GM19438 (cell line): ENCODE data around the gene CPTP.

ENCODE experiments used
- ATAC-seq: cut with Tn5 transposase; IDR thresholded peaks from one replicate; pipeline ENCODE4 v1.9.1; 2021; ENCODE audit warnings: low read depth; ENCODE audit not compliant: unreplicated experiment

The CPTP gene

DNA sequence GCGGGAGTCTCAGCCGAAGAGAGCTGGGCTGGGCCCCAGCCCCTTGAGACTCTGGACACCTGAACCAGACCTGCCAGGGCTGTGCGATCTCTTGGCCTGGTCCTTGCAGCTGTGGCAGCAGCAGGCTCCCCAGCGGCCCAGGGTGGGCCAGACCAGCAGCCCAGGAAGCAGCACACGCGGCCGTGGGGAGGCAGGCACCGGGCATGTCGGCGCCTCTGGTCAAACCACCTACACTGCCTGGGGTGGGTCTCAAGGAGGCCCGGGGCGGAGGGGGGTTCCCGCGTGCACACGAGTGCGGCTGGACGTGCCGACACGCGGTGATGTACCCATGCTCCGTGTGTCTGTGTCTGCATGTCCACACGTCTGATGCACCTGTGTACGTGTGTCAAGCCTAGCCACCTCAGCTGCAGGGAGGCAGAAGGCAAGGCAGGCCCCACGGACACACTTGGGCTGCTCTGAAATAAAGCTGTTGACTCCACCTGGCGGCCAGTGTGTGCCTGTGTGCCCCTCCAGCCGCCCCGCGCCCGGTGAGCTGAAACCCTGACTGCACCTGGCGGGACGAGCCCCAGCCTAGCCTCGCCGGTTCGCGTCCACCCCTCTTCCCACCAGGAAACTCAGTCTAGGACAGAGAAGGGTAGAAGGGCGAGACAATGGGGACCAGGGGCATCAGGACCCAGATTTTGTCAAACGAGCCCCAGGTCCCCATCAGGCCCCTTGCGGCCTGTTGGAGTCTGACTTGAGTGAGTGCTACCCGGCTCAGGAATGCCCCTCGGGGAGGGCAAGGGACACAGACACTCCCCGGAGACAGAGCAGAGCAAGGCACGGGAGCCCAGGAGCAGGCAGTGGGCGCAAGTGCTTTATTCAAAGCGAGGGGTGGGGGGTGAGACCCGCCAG, 32.8 kb upstream of the CPTP start:
- ATAC-seq = no peak

DNA sequence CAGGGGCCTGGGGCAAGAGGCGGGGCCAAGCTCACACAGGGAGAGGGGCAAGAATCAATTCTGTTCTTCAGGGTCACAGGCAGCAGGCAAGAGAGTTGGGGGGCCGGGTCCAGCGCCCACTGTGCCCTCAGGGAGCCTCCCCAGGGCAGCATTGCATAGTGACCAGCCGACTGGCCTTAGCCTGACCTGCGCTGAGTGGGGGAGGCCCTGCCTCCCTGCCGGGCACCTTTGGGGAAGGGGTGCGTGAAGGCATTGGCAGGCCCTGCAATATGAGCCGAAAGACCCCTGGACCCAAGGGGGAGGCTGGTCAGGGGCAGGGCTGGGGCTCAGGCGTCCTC, 32.2 kb upstream of the CPTP start:
- no peak for ATAC-seq

DNA sequence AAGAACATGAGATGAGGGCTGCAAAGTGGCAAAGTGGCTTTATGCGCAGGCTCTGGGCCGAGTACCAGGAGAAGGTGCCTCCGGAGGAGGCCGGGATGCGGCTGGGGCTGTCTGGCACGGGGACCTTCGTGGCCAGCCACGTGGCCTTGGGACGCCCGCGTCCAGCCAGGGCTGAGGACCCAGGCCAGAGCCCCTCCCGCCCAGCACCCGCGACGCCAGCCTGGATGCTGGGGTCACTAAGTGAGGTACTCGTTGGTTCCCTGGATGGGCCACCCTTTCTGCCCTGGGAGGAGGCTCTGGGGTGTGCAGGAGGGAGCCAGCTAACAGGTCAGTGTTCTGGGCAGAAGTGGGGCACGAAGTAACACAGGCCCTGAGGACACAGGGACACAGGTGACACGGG, 31.8 kb upstream of the CPTP start:
- ATAC-seq = no peak

DNA sequence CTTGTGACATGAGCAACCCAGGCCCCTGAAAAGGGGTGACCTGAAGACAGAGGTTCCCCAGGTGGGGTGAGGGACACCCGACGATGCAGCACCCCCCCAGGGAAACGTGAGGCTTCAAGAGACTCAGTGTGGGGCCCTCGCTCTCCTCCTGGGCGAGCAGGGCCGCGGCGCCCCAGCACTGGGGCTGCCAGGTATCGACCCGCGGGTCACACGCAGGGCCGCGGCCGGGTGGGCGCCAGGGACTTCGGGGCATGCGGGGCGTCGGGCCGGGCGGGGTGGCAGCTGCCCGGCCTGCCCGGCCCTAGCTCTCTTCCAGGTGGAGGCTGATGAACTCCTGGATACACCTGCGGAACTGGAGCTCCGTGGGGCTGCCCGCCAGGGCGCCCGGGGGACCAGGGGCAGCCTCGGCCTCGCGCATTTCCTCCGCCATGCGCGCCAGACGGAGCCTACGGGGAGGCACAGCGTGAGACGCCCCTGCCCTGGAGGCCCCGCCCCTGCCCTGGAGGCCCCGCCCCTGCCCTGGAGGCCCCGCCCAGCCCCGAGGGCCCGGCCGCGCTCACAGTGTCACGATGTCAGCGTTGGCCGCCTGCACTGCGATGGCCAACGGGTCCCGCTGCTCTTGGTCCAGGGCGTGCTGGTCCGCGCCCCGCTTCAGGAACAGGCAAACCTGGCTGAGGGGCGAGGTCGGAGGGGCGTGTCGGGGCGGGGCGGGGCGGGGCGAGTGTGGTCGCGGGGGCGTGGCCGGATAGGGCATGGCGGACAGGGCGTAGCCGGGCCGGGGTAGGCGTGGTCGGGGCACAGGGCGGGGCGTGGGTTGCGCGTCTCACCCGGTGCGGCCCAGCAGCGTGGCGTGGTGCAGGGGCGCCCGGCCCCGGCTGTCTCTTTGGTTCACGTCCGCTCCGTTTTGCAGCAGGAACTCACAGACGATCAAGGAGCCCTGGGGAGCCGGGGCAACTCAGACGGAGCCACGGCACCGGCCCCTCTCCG, 31.0 kb upstream of the CPTP start:
- ATAC-seq = no peak

DNA sequence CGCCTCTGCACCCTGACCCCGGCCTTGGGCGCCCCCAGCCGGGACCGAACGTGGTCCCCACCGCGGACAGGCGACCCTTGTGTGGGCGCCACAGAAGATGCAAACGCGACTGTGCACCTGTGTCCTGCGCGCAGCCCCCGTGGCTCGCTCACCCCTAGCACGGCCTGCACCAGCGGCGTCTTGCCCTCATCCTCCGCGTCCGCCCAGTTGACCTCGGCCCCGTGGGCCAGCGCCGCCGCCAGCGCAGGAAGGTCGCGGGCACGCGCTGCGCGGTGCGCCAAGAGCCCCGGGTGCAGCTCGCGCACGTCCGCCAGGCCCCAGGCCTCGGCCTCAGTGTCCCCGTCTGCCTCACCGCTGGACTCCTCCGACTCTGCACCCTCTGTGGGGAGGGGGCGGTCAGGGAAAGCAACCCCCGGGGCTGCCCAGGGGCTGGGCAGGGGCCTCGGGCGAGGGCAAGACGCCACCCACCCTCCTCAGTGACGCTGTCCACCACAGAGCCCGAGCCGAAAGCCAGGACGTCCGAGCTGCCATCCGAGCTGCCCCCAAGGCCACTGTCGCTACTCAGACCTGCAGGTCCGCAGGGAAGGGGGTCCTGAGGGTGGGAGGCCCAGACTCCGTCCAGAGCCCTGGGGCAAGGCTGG, 30.2 kb upstream of the CPTP start:
- ATAC-seq = no peak

DNA sequence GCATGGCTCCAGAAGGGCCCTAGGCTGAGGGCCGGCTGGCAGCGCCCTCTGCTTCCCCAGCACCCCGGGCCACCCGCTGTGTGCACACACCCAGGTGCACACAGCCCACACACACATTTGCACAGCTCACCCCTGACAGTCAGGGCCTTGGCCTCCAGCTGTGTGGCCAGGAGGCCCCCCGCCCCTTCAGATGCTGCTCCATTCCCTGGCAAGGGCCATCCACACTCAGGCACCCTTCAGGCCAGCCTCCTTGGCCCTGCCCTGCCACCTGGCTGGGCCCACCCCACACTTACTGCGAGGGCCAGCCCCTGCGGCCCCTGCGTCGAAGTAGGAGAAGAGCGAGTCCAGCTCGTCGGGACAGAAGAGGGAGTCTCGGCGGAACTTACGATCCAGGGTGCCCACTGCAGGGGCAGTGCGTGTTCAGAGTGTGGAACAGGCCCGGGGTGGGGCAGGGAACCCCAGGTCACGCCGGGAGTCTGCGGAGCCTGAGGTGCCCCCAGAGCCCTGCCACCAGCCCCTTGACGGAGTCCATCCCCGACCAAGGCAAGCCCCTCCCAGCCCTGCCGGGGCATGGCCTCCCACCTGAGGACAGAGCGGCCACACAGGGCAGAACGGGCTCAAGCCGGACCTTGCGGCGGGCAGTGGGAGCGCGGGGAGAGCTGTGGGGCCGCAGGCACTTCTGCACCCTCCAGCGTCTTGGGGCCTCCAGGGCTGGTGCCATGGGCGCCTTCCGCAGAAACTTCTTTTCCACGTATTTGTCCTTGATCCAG, 29.3 kb upstream of the CPTP start:
- ATAC-seq = no peak

DNA sequence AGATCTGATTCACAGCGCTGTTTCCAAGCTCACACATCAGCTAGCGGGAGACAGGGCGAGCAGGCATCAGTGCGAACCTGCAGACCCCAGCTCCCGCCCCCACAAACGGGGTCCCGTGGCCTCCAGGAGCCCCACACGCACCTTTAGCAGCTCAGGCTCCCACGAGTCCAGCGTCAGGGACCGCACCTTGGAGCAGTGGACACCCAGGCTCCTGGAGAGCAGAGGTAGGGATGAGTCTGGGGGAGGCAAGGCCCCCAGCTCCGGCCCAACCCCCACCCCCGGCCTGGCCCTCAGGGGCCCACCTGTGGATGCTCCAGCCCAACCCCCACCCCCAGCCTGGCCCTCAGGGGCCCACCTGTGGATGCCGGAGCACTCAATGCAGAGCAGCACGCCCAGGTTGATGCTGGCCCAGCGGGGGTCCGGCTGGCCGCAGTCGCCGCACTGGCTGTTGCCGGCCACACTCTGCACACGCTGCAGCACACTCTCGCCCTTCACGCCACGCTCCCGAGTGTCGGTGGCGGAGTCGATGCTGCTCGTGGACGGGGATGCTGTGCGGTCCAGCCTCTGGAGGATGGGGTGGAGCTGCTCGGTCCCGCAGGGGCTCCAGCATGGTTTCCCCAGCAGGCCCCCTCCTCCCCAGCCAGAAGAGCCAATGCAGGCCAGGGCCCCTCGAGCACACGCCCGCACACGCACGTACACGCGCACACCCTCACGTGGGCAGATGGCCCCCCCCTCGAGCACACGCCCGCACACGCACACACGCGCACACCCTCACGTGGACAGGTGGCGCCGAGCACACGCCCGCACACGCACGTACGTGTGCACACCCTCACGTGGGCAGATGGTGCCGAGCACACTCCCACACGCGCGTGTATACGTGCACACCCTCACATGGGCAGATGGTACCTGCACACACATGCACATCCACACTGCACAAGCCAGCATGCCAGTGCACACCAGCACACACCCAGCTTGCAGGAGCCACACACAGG, 28.2 kb upstream of the CPTP start:
- ATAC-seq = no peak

DNA sequence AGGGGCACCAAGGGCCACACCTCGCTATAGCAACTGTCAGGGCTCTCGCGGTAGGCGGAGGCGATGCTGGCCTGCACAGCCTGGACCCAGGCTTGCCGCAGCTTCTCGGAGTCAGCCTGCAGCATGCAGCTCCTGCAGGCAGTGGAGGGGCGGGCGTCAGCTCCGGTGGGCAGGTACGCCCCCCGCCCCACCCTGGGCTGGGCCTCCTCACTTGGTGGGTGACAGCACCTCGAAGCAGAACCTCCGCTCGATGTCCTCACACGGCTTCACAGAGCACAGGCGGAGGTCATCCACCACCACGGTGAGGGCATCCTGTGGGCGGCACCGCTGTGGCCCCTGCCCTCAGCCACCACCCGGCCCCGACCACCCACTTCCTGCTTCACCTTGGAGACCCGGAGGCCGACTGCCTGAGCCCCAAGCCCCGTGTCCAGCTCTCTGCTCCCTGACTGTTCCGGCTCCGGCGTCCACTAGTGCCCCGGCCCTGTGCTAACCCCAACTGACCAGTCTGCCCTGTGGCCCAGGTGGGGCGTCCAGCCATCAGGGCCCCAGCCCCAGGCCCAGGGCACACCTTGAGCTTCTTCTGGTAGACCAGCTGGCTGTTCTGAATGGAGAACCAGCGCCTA, 26.7 kb upstream of the CPTP start:
- ATAC-seq = no peak

DNA sequence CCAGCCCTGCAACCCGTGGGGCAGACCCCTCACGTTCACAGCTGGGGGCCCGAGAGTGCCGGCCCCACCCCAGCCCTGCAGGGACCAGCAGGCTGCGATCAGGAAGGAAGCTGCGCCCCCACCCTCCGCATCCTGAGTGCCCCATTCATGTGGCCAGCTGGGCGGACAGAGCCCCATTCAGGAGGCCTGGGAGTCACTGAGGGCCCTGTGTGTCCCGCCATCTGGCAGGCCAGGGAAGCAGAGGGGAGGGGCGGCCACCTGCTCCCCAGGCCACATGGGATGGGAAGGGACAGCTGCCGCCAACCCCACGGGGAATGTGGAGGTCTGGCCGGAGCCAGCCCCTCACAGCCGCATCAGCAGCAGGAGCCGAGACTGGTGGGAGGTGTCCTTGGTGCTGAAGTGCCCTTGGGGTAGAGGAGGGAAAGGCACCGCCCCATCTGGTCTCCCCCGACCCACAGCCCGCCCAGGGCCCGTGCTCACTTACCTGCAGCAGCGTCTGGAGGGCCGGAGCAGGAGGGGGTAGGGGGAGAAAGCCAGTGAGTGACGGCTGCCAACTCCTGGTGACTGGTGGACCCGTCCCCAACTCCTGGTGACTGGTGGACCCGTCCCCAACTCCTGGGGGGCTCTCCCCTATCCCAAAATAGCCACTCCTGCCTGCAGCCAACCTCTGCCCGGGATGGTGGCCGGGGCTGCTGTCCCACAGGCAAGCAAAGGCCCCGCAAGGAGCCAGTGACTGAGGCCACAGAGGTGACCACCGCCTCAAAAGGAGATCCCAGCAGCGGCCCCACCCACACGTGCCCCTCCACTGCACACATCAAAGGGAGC, 25.5 kb upstream of the CPTP start:
- no peak for ATAC-seq

DNA sequence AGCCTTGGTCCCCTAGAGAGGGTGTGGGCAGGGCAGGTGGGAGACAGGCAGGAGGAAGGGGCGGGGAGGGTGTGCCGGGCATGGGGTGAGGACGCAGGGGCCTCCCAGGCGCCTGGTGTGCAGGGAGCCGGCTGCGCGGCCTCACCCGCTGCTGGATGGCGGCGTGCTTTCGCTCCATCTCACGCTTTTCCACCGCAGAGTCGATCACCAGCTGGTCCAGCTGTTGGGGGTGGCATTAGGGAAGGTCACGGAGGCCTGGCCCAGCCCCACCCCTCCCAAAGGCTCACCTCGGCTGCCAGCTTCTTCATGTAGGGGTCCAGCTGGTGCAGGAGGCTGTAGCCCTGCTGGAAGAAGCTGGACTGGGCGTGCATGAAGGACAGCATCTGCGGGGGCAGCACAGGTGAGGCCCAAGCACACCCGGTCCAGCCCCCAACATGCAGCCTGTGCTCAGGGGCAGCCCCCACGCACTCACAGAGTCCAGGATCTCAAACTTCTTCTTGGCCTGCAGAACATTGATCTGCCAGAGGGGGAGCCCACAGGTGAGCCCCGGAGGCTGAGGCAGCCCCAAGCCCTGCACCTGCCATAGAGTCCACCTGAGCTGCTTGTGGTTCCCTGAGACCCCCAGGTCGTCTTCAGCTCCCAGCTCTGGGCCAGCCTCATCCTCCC, 24.8 kb upstream of the CPTP start:
- no peak for ATAC-seq

DNA sequence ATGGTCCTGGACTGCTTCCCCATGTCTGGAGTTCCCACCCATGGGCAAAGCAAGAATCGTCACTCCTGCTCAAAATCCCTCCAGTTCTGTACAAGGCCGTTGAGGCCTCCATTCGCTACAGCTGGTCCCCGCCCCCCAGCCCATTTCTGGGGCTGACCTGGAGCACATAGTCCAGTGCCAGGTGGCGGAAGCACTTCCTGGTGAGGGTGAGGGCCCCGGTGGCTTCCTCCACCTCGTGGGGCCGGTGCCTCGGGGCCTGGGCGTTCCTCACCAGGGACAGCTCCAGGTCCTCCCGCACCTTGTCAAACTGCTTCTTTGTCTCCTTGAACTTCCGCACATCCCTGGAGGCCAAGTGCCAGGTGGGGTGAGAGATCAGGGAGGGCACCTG, 24.3 kb upstream of the CPTP start:
- ATAC-seq = no peak

DNA sequence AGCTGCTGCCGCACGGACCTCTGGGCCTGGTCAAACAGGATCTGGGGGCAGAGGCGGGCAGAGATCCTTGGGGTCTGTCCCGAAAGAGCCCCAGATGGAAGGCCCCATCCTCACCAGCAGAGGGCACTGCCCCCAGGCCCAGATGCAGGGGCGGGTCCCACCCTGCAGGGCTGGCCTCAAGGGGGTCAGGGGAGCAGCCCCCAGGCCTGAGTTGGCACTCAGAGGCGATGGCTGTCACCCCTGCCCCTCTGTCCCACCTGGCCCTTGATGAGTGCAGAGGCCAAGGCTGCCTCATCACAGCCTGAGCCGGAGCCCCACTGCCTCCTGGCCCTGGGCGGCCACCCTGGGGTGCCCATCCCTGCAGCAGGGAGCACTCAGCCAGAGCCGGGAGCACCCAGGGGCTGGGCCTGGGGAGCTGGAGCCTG, 22.6 kb upstream of the CPTP start:
- no peak for ATAC-seq

DNA sequence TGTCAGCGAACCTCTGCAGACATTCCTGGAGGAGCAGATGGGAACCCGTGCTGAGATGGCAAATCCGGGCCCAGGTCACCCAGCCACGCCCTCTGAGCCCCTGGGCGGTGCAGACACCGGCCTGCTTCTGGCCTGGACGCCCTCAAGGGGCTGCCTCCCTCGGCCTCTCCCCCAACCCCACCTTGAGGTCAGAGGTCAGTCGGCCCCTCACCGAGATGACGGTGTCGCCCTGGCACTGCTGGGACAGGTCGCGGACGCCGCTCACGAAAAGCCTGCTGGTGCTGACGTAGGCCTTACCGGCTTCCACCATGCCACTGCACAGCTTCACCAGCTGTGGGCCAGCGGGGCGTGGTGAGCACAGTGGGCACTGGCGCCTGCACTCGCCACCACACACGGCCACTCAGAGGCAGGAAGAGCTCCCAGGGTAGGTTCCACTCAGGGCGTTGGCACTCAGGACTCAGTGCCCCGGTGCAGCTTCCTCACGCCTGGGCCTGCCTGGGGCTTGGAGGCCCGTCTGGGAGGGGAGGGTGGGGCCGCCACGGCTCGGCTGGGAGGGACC, 21.6 kb upstream of the CPTP start:
- ATAC-seq = no peak

DNA sequence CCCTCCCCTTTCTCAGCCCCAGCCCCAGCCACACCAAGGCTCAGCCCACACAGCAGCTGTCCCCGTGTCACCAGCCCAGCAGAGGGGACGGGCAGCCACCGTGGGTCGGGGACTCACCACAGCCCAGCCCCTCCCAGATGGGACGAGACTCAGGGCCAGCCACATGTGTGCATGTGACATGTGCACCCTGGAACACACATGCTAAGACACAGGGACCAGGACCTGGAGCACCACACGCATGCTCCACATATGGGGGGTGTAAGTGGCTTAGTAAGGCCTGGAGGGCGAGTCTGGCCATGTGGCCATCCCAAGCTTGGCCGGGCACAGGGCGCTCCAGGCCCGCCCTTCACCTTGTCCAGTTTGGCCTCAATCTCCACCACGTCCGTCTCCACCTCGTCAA, 20.9 kb upstream of the CPTP start:
- no peak for ATAC-seq

DNA sequence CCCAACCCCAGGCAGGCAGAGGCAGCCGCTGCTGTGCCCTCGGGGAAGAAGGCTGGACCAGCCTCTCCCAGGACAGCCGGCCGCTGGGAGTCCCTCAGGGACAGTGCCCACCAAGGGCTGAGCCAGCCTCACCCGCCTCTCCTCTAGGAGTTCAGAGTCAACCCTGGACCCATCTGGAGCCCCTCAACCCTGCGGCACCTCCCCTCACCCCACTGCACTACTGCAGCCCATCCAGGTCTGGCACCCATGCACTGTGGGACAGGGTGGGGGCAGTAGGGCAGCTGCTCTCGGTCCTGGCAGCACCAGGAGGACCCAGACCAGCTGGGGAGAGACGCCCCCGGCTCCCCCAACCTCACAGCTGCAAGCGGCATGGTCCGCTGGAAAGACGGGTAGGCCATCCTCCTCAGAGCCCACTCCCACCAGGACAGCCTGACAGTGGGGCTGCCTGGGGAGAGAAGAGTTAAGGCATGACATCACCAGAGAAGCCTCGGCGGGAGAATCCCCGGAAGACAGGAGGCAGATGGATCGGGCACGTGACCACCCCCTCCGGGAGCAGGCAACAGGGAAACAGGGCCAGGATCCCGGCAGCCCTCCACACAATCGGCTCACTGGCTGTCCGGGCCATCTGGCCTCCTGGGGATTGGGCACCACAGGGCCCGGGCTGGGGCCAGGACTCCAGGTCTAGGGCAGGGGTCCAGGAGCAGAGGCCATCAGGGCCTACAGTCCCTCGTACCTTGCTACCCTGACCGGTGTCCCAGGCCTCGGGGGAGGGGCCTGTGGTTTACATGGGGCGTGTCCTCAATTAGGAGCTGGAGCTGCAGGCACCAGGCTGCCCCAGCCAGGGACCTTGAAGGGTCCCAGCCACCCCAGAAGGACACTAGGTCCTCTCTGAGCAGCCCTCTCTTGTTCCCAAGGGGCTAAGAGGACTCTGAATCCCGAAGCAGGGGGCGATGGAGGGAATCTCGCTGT, 20.0 kb upstream of the CPTP start:
- no peak for ATAC-seq
